Smooth muscle cell of the brain vasculature (primary cell): ENCODE measurements around the gene RAPGEF1.

Experiments used
- DNase-seq: peaks from one replicate; pipeline ENCODE4 v3.0.0-alpha.2; 2012; ENCODE audit warnings: low read depth, low spot score

RAPGEF1 gene

GRCh38 chr9:131529597-131530545, 210.0 kb downstream of the RAPGEF1 start:
- DNase-seq = no peak

DNA sequence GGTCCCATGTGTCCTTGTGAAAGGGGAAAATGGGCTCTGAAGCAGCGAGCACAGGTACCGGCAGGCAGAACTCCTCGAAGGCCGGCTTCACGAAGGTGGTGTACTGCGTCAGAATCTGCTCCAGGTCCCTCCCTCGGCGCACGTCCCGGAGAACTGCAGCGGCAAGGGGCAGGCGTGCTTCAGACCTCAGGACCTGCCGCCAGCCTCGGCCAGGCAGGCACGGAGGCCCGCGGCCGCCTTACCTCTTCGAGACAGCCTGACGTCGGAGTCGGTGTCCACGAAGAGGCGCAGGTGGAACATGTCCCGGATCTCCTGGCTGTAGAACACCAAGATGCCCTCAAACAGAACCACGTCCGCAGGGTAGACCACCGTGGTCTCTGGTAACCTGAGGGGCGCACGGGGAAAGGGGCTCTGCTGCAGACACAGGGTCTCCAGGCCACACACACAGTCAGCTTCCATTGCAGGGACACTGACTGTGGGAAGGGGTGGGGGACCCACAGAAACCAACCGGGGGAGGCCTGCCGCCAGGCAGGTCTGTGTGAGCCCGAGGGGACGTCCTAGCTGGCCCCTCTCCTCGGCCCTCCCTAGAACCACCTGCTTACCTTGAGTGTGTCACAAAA, 210.9 kb downstream of the RAPGEF1 start:
- no peak for DNase-seq

DNA sequence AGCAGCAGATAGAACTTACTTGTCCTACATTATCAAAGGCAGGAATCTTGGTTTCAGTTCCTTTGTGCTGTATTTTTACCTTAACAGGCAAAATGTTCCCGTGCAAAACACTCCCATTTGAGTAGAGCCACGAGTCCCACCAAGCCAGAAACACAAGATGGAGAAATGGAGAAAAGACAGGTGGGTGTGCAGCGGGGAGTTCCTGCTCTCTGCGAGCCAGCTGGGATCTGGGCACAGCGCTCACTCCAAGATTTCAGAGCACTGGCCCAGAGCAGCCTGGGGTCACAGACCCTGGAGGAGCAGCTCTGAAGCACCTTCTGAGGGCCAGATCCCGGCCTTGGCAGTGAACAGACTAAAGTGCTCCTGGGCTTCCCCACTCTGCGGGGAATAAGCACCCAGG, 211.7 kb downstream of the RAPGEF1 start:
- no peak for DNase-seq
